SW 1271 (cell line): ENCODE results near the gene KLF3.
"Not testable (repeated sequence)": the region's sequence is repeated elsewhere in the genome, so short reads cannot be mapped to it uniquely, and the experiment has no call there.

Experiments
- DNase-seq, 2 experiments: peaks; one replicate each; lab custom pipeline; 2025; lab: John Stamatoyannopoulos, UW

Gene KLF3

DNA sequence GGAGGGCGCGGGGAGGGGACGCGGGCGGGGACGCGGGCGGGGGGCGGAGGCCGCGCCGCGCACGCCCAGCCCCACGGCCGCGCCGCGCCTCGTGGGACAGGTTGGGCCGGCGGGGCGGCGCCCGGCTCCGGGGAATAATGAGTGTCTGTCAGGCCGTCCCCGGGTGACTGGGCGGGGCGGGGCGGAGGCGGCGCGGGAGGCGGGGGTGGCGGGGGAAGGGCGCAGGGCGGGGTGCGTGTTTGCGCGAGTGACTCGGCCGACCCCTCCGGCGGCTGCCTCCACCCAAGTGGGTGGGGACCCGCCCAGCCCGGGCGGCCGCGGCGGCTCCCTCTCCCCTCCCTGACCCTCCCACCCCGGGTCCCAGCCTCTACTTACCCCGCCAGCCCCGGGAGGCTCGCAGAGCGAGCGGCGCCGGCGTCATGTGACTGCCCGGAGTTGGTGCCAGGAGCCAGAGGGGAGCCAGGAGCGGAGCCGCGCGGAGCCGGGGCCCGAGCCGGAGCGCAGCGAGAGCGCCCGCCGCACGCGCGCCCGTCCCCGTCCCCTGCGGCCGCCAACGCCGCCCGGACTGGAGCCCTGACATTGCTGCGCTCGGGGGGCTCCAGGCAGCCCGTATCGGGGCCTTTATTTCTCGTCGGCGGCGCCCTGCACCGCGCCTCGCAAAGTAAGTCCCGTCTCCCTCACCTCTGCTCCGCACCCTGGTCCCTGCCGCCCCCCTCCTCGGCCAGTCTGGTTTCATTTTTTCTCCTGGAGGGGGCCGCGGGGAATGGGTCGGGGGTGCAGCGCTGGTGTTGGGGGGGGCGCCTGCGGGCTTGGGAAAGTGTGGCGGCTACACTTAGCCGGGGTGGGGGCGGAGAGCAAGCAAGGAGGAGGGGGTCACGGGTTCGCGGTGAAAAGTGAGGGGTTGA lies at the start of gene KLF3:
TSS of gene KLF3 (plus strand) at position 399 of the 905 bp plus-strand sequence. CDS start 16,427 bp downstream, outside the sequence.
- peak; percentile 61 to 82 for DNase-seq

DNA sequence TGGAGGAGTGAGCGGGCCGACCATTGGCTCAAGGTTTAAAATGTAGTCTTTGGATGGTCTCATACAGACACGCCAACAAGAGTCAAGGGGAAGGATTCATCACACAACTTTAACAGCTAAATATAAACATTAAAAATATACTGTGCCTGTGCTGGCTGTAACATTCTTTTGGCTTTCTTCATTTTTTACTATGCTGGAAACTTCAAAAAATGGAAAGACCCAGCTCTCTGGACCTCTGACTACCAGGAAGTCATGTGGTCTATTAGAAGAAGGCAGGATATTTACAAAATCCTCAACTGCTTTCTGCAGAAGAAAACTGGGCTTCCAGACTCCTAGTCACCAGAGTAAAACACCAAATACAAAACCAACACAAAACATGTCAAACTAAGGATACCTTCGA lies 49.8 kb upstream of the KLF3 start:
- no peak for DNase-seq

DNA sequence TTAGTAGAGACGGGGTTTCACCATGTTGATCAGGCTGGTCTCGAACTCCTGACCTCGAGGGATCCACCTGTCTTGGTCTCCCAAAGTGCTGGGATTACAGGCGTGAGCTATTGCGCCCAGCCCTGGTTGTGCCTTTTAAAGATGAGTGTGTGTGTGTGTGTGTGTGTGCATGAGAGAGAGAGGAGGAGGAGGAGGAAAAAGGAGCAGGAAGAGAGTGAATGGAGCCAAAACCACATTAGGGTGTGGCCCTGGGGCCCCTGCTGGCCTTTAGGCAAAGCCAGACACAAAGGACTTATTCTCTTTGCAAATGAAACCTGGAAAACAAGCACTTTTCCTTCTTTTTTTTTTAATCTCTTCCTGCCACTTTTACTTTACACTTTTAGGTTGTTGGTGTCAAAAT lies 48.2 kb upstream of the KLF3 start:
- no peak for DNase-seq

DNA sequence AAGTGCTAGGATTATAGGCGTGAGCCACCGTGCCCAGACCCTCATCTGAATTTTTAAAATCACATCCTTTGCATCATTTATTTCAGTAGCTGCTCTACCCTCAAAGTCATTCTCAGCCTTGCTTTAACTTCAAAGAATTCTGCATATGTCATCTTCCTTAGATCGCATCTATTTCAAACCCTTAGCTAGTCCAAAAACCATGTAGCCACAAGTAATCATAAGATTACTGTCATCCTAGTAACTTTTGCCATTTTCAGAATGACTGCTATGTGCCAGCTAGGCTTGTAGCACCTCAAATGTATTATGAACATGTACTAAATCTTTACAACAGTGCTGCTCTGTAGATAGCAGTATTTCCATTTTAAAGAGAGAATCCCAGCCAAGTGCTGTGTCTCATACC lies 45.5 kb upstream of the KLF3 start:
- no peak for DNase-seq

DNA sequence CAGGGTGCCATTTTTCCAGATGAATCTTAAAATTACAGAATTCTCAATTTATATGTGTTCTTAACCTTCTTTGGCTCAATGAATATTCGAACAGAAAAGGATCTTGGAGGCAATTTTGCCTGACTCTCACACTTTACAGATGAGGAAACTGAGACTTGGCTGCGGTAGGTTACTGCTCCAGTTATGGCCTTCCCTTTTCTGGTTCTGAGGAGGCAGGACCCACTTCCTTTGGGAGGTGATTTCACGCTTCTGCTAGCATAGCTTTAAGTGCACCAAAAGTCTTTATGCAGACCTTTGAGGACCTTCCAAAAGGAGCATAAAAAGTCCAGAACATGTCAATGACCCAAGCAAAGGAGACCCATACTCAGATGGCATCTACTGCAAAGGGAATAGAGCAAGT lies 44.7 kb upstream of the KLF3 start:
- DNase-seq, result no peak

DNA sequence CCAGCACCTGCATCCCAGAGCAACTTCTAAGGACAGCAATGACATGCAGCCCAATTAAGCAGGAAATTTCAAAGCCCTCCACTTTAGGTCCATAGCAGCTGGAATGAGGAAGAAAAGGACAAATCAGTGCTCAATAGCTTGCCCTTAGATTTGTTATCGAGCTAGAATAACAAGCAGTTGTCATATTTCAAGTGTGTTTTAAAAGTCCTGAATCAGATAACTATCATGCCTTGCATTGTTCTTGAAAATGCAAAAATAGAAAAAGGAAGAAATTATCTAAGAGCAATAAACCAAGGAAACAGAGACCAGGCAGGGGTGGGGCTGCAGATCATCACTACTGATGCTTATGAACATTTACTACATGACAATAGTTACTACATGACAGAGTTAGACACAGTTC lies 43.9 kb upstream of the KLF3 start:
- no peak for DNase-seq

DNA sequence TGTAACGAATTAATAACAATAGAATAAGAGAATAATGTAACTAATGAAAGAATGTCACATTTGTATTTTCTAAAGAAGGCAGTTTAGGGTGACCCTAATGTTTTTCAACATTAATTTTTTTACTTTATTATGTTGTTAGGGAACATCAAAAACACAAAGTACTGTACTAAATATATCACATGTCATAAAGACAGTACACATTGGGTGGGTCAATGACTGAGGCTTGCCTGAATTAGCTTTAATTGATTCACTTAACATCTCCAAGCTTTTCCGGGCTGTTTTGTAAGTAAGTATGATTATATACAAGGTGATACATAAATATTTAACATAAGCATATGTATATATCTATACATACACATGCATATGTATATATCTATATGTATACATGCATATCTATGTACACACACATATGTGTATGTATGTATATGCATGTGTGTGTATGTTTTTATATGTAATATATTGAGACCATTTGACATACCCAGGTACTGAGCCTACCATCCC lies 43.4 kb upstream of the KLF3 start:
- no peak for DNase-seq

DNA sequence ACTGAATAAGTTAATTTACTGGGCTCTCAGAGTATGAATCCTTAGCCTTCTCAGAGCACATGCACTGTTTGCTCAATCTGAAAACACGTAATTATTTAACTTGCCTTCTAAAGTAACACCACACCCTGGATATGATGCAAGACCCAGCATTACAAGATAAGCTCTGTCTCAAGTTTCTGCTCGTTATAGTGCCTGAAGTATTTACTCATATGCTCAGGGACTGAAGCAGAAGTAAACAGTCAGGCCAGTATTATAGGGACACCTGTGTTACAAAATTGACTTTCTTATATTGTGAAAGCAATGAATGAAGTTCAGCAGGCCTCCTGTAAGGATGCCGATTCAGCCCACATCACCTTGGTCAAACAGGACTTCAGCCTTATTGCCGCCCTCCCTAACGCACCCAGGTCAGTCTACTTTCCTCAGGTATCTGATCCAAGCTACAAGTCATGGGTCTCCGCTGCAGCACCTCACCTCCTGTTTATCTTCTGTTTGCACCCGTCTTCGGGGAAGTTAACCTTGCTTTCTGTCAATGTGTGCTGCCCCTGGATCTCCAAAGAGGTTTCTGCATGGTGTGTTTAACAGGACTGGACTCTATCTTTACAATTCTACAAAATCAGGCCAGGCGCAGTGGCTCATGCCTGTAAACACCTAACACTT lies 42.8 kb upstream of the KLF3 start:
- peak; percentile 18 to 66 for DNase-seq

DNA sequence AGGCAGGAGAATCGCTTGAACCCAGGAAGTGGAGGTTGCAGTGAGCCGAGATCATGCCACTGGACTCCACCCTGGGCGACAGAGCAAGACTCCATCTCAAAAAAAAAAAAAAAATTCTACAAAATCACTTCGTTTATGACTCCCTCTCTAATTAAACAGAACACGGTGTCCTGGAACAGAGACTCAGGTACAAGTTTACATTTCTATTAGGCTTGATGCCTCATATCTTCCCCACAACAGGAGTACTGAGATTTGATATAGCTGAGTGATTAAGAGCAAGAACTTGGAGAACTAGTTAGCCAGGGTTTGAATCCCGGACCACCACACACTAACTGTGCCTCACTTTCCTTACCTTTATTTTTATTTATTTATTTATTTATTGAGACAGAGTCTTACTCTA lies 42.2 kb upstream of the KLF3 start:
- DNase-seq, result no peak

DNA sequence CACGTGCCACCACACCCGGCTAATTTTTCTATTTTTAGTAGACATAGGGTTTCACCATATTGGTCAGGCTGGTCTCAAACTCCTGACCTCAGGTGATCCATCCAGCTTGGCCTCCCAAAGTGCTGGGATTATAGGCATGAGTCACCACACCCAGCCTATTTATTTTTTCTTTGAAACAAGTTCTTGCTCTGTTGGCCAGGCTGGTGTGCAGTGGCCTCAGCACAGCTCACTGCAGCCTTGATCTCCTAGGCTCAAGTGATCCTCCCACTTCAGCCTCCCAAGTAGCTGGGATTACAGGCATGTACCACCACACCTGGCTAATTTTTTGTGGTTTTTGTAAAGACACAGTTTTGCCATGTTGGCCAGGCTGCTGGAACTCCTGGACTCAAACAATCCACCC lies 41.7 kb upstream of the KLF3 start:
- DNase-seq, result not testable (repeated sequence)

DNA sequence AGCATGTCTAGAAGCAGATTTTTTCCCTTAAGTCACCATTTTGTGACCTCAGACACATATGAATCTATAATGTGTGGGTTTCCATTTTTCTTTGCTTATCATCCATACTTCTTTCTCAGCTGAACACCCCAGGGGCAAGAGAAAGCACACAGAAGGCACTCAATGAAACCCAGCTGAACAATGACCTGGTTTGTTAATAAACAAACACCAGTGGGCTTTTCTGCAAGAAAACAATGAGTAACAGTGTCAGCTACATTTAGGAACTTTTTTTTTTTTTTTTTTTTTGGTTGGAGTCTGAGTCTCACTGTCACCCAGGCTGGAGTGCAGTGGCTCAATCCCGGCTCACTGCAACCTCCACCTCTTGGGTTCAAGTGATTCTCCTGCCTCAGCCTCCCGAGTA lies 40.7 kb upstream of the KLF3 start:
- DNase-seq, result no peak

DNA sequence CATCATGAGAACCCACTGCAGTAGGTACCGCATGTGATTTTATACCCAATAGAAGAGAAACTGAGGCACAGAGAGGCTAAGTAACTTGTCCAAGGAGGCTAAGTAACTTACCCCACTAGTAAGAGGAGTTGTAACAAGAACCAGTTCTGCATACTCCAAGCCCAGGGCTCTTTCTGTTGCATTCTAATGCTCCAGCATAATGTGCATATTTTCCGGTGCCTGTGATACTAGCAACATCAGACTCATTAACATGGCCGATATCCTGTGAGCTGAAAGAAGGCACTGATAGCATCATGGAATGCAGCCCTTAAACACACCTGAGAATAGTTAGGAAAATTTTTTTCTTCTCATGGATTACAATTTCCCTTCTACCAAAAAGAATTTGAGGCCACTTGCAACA lies 39.7 kb upstream of the KLF3 start:
- DNase-seq, result no peak

DNA sequence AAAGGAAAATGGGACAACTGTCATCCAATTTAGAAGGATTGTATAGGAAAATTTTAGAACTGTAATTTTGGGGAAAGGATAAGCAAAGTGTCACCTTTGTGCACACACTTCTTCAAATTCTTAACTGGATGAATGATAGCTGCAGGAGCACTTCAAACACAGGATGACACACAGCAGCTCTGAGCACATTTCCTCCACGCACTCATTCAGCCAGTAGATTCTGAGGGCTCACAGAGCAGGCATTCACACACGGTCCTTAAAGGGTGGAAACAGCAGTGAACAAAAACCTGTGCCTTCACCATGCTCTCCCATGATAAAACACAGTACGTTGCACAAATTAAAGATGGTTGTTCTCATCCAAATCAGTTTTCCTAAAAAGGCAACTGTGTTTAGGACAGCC lies 38.5 kb upstream of the KLF3 start:
- no peak for DNase-seq

DNA sequence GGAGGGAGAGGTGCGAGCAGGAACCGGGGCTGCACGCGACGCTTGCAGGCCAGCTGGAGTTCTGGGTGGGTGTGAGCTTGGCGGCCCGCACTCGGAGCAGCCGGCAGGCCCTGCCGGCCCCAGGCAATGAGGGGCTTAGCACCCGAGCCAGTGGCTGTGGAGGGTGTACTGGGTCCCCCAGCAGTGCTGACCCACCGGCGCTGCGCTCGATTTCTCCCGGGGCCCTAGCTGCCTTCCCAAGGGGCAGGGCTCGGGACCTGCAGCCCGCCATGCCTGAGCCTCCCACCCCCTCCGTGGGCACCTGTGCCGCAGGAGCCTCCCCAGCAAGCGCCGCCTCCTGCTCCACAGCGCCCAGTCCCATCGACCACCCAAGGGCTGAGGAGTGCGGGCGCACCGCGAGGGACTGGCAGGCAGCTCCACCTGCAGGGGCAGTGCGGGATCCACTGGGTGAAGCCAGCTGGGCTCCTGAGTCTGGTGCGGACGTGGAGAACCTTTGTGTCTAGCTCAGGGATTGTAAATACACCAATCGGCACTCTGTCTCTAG lies 37.0 kb upstream of the KLF3 start:
- DNase-seq, result not testable (repeated sequence)

DNA sequence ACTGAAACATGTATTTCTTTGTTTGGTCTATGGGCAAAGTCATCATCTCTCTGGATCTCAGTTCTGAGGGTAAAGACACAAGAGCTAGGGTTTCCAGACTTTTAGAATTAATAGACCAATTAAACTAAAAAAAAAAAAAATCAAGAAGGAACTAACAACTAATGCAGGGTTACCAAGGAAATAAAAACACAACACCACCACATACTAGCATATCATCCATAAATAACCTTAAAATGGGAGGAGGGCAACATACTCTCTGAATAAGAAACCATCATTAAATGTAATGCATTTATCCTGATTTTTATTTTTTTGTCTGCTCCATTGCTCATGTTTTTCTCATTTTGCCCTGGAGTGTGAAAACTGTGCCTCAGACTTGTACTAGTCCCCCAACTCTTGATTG lies 33.5 kb upstream of the KLF3 start:
- DNase-seq, result no peak

DNA sequence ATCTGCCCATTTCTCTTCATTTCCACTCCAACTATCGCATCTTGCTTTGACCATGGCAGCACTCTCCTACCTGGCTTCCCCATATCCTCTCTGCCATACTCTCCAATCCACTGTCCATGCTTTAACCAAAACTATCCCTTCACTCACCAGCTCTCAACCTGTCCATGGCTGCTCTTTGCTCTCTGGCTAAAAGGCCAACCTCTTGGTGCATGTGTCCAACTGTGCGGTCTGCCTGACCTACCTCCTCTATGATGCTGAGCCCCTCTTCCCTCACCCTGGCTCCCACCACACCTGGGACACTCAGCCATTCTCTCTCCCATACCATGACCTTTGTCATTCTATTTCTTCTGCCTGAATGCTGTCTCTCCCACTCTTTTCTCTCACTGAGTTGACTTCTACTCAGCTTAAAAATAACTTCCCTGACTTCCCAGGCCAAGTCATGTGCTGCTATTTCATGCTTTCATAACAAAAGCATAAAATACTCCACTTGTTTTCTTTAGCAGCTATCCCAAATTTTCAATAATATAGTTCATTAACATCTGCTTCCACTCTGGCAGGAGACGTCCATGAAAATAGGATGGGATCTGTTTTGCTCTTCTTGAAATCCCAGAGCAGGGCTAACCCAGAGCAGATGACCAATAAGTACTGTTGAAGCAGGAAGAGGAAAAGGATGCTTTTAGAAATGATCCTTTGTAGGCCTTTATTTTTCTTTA lies 29.8 kb upstream of the KLF3 start:
- DNase-seq, result no peak

DNA sequence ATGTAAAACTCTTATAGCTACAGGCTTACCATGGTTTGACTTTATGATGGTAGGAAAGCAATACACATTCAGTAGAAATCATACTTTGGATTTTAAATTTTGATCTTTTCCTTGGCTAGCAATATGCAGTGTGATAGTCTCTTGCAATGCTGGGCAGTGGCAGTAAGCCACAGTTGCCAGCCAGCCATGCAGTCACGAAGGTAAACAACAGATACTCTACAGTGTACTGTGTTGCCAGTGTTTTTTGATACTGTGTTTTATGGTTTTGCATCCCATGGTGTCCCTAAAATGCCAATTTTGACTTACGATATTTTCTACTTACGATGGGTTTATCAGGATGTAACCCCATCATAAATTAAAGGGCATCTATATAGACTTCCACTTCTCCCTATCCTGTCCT lies 24.8 kb upstream of the KLF3 start:
- no peak for DNase-seq

DNA sequence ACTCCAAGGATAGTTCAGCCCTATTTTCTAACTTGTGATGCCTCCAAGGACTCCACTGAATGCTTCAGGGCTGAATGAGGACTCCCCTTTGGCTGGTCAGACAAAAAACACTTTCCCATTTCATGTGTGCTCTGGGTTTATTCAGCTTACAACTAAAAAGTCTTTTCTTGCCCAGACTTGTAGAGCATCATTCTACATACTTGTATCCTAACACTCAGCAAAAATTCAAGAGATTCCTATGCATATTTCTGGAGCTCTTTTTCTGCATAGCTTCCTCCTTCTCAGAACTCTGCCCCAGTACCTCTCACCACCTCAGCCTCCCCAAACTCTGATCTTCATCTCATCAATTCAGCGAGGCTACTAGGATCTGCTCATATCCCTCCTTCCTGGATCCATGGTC lies 22.2 kb upstream of the KLF3 start:
- no peak for DNase-seq

DNA sequence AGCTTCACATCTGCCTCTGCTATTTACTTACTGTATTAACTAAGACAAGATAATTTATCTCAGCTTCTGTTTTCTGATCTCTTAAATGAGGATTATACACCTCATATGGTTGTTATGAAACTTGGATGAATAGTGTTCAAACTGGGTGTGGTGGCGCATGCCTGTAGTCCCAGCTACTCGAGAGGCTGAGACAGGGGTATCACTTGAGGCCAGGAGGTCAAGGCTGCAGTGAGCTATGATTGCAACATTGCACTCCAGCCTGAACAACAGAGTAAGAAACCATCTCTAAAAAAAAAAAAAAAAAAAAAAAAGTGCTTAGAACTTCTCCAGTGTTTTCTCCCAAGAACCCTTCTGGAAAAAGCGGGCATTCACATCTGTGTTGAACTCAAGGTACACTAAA lies 19.8 kb upstream of the KLF3 start:
- no peak for DNase-seq

DNA sequence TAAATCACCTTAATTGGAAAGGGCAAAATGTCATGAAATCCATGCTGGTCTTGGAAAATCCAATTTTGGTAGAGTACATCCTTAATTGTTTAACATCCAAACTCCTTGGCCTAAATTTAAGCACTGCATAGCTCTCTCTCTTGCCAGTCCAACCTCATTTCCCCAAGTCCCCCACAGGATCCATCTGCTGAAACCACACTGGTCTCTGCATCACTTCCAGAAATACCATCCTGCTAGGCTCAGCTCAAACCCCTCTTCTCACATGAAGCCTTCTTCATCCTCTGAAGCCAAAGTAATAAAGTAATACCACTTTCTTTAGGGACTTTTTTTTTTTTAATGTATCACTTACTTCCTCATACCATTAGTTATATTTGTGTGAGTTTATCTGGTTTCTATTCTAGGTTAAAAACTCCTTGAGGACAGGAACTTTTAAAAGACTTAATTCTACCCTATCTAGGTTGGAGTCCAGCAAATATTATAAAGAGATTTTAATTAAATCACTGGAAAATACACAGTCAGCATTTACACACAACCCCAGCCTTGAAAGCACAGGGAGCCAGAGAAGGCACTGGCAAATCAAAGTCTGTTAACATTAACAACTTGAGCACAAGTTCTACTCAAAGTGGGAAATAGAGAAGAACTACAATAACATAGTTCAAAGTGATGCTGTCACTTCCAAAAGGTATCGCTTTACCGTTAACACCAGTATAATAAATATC lies 16.7 kb upstream of the KLF3 start:
- no peak for DNase-seq

DNA sequence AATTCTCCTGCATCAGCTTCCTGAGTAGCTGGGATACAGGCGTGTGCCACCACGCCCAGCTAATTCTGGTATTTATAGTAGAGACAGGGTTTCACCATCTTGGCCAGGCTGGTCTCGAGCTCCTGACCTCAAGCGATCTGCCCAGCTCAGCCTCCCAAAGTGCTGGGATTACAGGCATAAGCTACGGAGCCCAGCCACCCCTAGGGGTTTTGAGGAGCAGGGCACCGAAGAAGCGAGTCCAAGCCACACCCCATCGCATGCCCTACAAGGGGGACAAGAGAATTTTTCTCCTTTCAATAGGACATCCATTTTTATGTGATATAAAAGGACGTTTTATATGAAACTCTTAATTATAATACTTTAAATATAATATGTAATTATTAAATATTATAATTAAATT lies 13.9 kb upstream of the KLF3 start:
- DNase-seq, result no peak

DNA sequence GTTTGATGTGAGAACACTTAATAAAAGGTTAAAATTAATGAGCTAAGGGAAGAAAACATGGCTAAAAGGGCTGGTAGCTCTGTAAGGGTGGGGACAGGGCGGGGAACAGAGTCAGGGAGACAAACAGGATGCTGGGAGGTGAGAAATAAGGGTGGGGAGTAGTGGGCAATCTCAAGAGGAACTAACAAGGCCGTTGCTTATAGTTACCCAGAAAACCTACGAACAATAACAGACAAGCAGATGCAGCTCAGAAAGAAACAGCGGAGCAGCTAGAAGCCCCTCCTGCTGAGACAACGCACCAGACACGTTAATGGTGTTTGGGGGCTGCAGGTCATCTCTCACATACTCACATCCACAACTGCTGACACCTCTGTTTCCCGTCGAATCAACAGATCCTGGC lies 9.7 kb upstream of the KLF3 start:
- DNase-seq, result no peak
